B cell (primary cell): ENCODE results near the gene RHBDL1. TPM values are rescaled to one million over a fixed set of nuclear protein-coding genes. Genes with fewer than 3 reads are reported as not detected.

Experiments
- ATAC-seq: fragments of 200-7000 bp; cut with Tn5 transposase; one replicate; pipeline ENCODE4 v1.10.0; 2021; ENCODE audit warnings: low read depth, mild to moderate bottlenecking, moderate number of reproducible peaks, moderate library complexity
- CTCF ChIA-PET: fragments of 350-600 bp; sonication (Branson Sonifier 250); formaldehyde crosslinking; loops from one replicate; lab custom pipeline; 2021; ENCODE audit warnings: antibody characterized with exemption, inconsistent platforms; lab: Charles Lee
- POLR2A ChIA-PET: fragments of 350-600 bp; sonication (Branson Sonifier 250); formaldehyde crosslinking; loops from one replicate; lab custom pipeline; 2021; ENCODE audit warnings: antibody characterized with exemption; lab: Charles Lee
- DNase-seq: peaks from one replicate; pipeline ENCODE4 v3.0.0; 2013
- H2AFZ ChIP-seq: 2 replicates; pipeline ENCODE4 v1.6.1; 2012; ENCODE audit warnings: mild to moderate bottlenecking, low read depth, low read length; ENCODE audit not compliant: insufficient read depth, poor library complexity, severe bottlenecking
- H3K27ac ChIP-seq, 2 donors: 1 replicate in 1 of 2; 2 replicates in 1 of 2; pipeline ENCODE4 v1.5.1; 2012 to 2013; ENCODE audit warnings: low read length in 2 of 2, mild to moderate bottlenecking in 2 of 2, moderate library complexity in 1 of 2
- H3K27me3 ChIP-seq, 4 experiments: fragments of 200-600 bp in 1 of 4; sonication (generic) in 1 of 4; replicated peaks in 1 of 4; 1 replicate in 2 of 4; 2 replicates in 2 of 4; pipeline versions ENCODE4 v1.6.1 to v1.7.0; 2013 to 2016; ENCODE audit warnings: low read length in 3 of 4, mild to moderate bottlenecking in 2 of 4, mixed read lengths in 1 of 4, moderate library complexity in 1 of 4; ENCODE audit not compliant: insufficient read depth in 4 of 4, control insufficient read depth in 3 of 4; ENCODE audit errors: control extremely low read depth in 1 of 4
- H3K36me3 ChIP-seq, 2 experiments: replicated peaks in 1 of 2; 1 replicate in 1 of 2; 2 replicates in 1 of 2; pipeline versions ENCODE4 v1.6.1 to v1.7.1; 2013; ENCODE audit warnings: low read length in 1 of 2; ENCODE audit not compliant: insufficient read depth in 2 of 2, control insufficient read depth in 1 of 2; ENCODE audit errors: control extremely low read depth in 1 of 2, extremely low read depth in 1 of 2
- H3K4me1 ChIP-seq, 2 donors: fragments of 200-600 bp in 1 of 2; sonication (generic) in 1 of 2; 1 replicate in 1 of 2; 2 replicates in 1 of 2; pipeline versions ENCODE4 v1.5.1 to v1.6.1; 2013 to 2017; ENCODE audit warnings: low read length in 2 of 2; ENCODE audit not compliant: control insufficient read depth in 2 of 2, insufficient read depth in 2 of 2
- H3K4me2 ChIP-seq: replicated peaks from 2 replicates; pipeline ENCODE3; 2012; ENCODE audit warnings: mild to moderate bottlenecking, low read depth, low read length; ENCODE audit not compliant: poor library complexity, severe bottlenecking
- H3K4me3 ChIP-seq, 5 experiments: fragments of 200-600 bp in 1 of 5; sonication (generic) in 1 of 5; 1 replicate in 3 of 5; 2 replicates in 2 of 5; pipeline versions ENCODE4 v1.5.1 to v1.7.0; 2011 to 2016; ENCODE audit warnings: low read length in 4 of 5, mild to moderate bottlenecking in 4 of 5, low read depth in 2 of 5, control low read depth in 1 of 5, moderate library complexity in 1 of 5; ENCODE audit not compliant: insufficient read depth in 1 of 5; ENCODE audit errors: control extremely low read depth in 1 of 5, extremely low read depth in 1 of 5
- H3K79me2 ChIP-seq: fragments of 200-600 bp; sonication (generic); one replicate; pipeline ENCODE4 v1.6.0; 2016; ENCODE audit warnings: low read length; ENCODE audit not compliant: control insufficient read depth, insufficient read depth
- H3K9ac ChIP-seq: fragments of 200-600 bp; sonication (generic); 2 replicates; pipeline ENCODE4 v1.6.1; 2017; ENCODE audit warnings: mild to moderate bottlenecking, low read length, moderate library complexity
- H3K9me3 ChIP-seq, 3 donors: one replicate each; pipeline versions ENCODE4 v1.6.1 to v1.7.1; 2013; ENCODE audit warnings: low read length in 2 of 3; ENCODE audit not compliant: control insufficient read depth in 2 of 3, insufficient read depth in 1 of 3; ENCODE audit errors: control extremely low read depth in 1 of 3
- H4K20me1 ChIP-seq: 2 replicates; pipeline ENCODE4 v1.6.0; 2012; ENCODE audit warnings: mild to moderate bottlenecking, low read length; ENCODE audit not compliant: insufficient read depth, control insufficient read depth, poor library complexity, severe bottlenecking
- H3K27ac Mint-ChIP-seq: one replicate; pipeline ENCODE4 v1.8.0; 2021; ENCODE audit warnings: mixed read lengths
- H3K27me3 Mint-ChIP-seq: one replicate; pipeline ENCODE4 v1.8.0; 2021; ENCODE audit warnings: mixed read lengths
- H3K4me1 Mint-ChIP-seq: one replicate; pipeline ENCODE4 v1.8.0; 2021; ENCODE audit warnings: mixed read lengths
- H3K4me3 Mint-ChIP-seq: one replicate; pipeline ENCODE4 v1.8.0; 2021; ENCODE audit warnings: mixed read lengths
- H3K9me3 Mint-ChIP-seq: one replicate; pipeline ENCODE4 v1.8.0; 2022; ENCODE audit warnings: mixed read lengths; ENCODE audit not compliant: insufficient read depth
- EZH2 ChIP-seq: IDR thresholded peaks from 2 replicates; pipeline ENCODE4 v1.6.1; 2012; ENCODE audit warnings: borderline replicate concordance, low read depth, mild to moderate bottlenecking, moderate library complexity, low read length; ENCODE audit not compliant: insufficient read depth, poor library complexity, severe bottlenecking
- WGBS: methylation state at CpG from one replicate; pipeline ENCODE4 v1.1.5; 2013; ENCODE audit warnings: missing lambda C conversion rate; ENCODE audit not compliant: insufficient coverage; 5-methylcytosine and 5-hydroxymethylcytosine counted together
- intact Hi-C: fragments of 100-400 bp; cut with micrococcal nuclease; formaldehyde crosslinking; loops from one replicate; pipeline ENCODE4 v1.10.0; 2022
- polyA plus RNA-seq: library from polyadenylated mRNA; depleted of rRNA; stranded (reverse); fragments of >200 nt; gene quantifications from 2 replicates; pipeline ENCODE4 v1.2.3, GENCODE V29; 2012
- total RNA-seq, 2 donors: library from RNA; stranded (reverse); fragments of 120-200 nt in 1 of 2; gene quantifications; 1 replicate in 1 of 2; 2 replicates in 1 of 2; pipeline versions ENCODE4 v1.2.3 to v1.2.4, GENCODE V29; 2013 to 2022
- TF ChIP-seq, protein P1 (sequence below): fragments of 200-600 bp; IDR thresholded peaks from one replicate; pipeline ENCODE4 v1.8.0; 2022; ENCODE audit warnings: antibody characterized with exemption, mild to moderate bottlenecking

The RHBDL1 gene
- total and polyA plus RNA-seq, 2 donors (not counting 1 experiment from before 2014, with no cell fraction given): 0.76 to 1.6 TPM

DNA sequence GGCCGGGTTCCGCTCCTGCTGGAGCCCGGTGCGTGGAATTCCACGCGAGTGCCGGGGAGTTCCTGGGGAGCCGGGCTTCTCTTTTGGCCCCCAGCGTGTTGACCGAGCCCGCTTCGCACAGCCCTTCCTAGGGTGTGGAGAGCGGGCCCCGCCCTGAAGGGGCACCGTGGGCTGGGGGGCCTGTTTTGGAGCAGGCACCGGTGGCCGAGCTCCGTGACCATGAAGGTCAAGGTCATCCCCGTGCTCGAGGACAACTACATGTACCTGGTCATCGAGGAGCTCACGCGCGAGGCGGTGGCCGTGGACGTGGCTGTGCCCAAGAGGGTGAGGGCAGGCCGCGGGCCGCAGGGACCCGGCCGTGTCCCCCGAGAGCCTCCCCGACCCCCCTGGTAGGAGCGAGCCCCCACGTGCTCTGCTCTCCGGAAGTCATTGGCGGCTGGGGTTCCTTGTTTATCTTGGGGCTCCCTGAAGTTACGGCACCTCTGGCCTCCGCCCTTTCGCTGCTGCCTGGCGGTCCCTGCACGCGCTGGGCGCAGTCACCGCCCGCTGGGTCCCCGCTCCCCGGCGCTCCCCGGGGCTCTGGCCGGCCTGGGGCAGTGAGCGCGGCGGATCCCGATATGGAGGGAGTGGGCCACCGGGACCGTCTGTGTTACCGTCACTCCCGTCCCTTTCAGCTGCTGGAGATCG, 52.0 kb downstream of the RHBDL1 start:
- Mint-ChIP-seq H3K27me3 (no peaks in the 10 kb centered on the region), H3K4me3 (peak overlapping the region; percentile 69), H3K27ac (no peak overlapping the region), H3K9me3 (no peaks in the 10 kb centered on the region), H3K4me1 (peaks cover 19% of the 10 kb centered on the region)
- Histone ChIP-seq H3K4me2 (peak overlapping the region; percentile 97), H4K20me1 (peaks cover 14% of the 10 kb centered on the region), H3K9me3 (no peaks in the 10 kb centered on the region), H3K27me3 (no peaks in the 10 kb centered on the region), H3K27ac (peak overlapping the region; percentile 73 to 87), H3K79me2 (no peaks in the 10 kb centered on the region), H3K9ac (peak overlapping the region; percentile 86), H3K4me3 (peak overlapping the region; percentile 42 to 81 (median 70)), H3K4me1 (peaks cover 10 to 28% of the 10 kb centered on the region in 2 donors), H3K36me3 (peaks cover 0 to 13% of the 10 kb centered on the region in 2 experiments), H2AFZ (peak overlapping the region; percentile 62)
- intact Hi-C loops: loop anchor here (1.0 to 5.0 kb wide), 2 partner anchors 61 to 885 kb away; partner anchors contain the start of genes CHTF18, CRAMP1, IFT140 and RPUSD1
- TF ChIP-seq, protein P1, sequence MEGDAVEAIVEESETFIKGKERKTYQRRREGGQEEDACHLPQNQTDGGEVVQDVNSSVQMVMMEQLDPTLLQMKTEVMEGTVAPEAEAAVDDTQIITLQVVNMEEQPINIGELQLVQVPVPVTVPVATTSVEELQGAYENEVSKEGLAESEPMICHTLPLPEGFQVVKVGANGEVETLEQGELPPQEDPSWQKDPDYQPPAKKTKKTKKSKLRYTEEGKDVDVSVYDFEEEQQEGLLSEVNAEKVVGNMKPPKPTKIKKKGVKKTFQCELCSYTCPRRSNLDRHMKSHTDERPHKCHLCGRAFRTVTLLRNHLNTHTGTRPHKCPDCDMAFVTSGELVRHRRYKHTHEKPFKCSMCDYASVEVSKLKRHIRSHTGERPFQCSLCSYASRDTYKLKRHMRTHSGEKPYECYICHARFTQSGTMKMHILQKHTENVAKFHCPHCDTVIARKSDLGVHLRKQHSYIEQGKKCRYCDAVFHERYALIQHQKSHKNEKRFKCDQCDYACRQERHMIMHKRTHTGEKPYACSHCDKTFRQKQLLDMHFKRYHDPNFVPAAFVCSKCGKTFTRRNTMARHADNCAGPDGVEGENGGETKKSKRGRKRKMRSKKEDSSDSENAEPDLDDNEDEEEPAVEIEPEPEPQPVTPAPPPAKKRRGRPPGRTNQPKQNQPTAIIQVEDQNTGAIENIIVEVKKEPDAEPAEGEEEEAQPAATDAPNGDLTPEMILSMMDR: no peak
- TF ChIP-seq EZH2: no peak
- DNase-seq (peak; percentile 69), ATAC-seq (peak; percentile 21)
- under 1% methylated on average over 61 of the region's 61 CpGs for WGBS
- ChIA-PET CTCF (interaction anchor here (0.8 to 1.8 kb wide), 6 partner anchors 9 to 57 kb away, joined by 3 to 5 read pairs (median 4); partner anchors contain the start of gene CIAO3), POLR2A (interaction anchor here (1.2 to 1.5 kb wide), 3 partner anchors 8 to 13 kb away, joined by 8 to 11 read pairs (median 11); partner anchors contain the start of gene CIAO3)

Other genes with a start within 250 kb of the RHBDL1 start
- 67.2 and 68.0 TPM in 2 replicates for gene CAPN15, start 148.0 kb upstream of the RHBDL1 start, total RNA-seq
- gene CAPN15, start 148.0 kb upstream of the RHBDL1 start, polyA plus RNA-seq: 48.0 and 77.2 TPM in 2 replicates
- gene PRR35, start 115.3 kb upstream of the RHBDL1 start, total RNA-seq: not detected in 2 replicates
- gene PRR35, start 115.3 kb upstream of the RHBDL1 start, polyA plus RNA-seq: not detected in 2 replicates
- gene NHLRC4, start 108.7 kb upstream of the RHBDL1 start, total RNA-seq: 4.2 and 4.5 TPM in 2 replicates
- 1.3 and 2.2 TPM in 2 replicates for gene NHLRC4, start 108.7 kb upstream of the RHBDL1 start, polyA plus RNA-seq
- 68.5 and 79.5 TPM in 2 replicates for gene PIGQ, start 105.7 kb upstream of the RHBDL1 start, total RNA-seq
- gene PIGQ, start 105.7 kb upstream of the RHBDL1 start, polyA plus RNA-seq: 56.7 and 56.9 TPM in 2 replicates
- 25.5 and 26.9 TPM in 2 replicates for gene RAB40C, start 85.6 kb upstream of the RHBDL1 start, total RNA-seq
- 12.7 and 15.0 TPM in 2 replicates for gene RAB40C, start 85.6 kb upstream of the RHBDL1 start, polyA plus RNA-seq
- 0.84 and 0.90 TPM in 2 replicates for gene WFIKKN1, start 44.7 kb upstream of the RHBDL1 start, total RNA-seq
- gene WFIKKN1, start 44.7 kb upstream of the RHBDL1 start, polyA plus RNA-seq: 0.53 and 0.64 TPM in 2 replicates
- gene METTL26, start 39.4 kb upstream of the RHBDL1 start, total RNA-seq: 47.2 and 56.6 TPM in 2 replicates
- gene METTL26, start 39.4 kb upstream of the RHBDL1 start, polyA plus RNA-seq: 77.7 and 140 TPM in 2 replicates
- gene MCRIP2, start 33.8 kb upstream of the RHBDL1 start, total RNA-seq: 29.2 and 31.6 TPM in 2 replicates
- gene MCRIP2, start 33.8 kb upstream of the RHBDL1 start, polyA plus RNA-seq: 28.5 and 46.0 TPM in 2 replicates
- gene WDR90, start 26.3 kb upstream of the RHBDL1 start, total RNA-seq: 34.7 and 45.0 TPM in 2 replicates
- 23.1 and 25.7 TPM in 2 replicates for gene WDR90, start 26.3 kb upstream of the RHBDL1 start, polyA plus RNA-seq
- gene RHOT2, start 7.5 kb upstream of the RHBDL1 start, total RNA-seq: 207 and 215 TPM in 2 replicates
- 461 and 536 TPM in 2 replicates for gene RHOT2, start 7.5 kb upstream of the RHBDL1 start, polyA plus RNA-seq
- 91.2 and 94.3 TPM in 2 replicates for gene STUB1, start 4.7 kb downstream of the RHBDL1 start, total RNA-seq
- gene STUB1, start 4.7 kb downstream of the RHBDL1 start, polyA plus RNA-seq: 116 and 128 TPM in 2 replicates
- 41.3 and 46.3 TPM in 2 replicates for gene JMJD8, start 8.7 kb downstream of the RHBDL1 start, total RNA-seq
- 61.1 and 69.3 TPM in 2 replicates for gene JMJD8, start 8.7 kb downstream of the RHBDL1 start, polyA plus RNA-seq
- 16.8 and 19.1 TPM in 2 replicates for gene WDR24, start 14.7 kb downstream of the RHBDL1 start, total RNA-seq
- 16.8 and 17.5 TPM in 2 replicates for gene WDR24, start 14.7 kb downstream of the RHBDL1 start, polyA plus RNA-seq
- 3.5 and 5.8 TPM in 2 replicates for gene FBXL16, start 30.1 kb downstream of the RHBDL1 start, total RNA-seq
- gene FBXL16, start 30.1 kb downstream of the RHBDL1 start, polyA plus RNA-seq: 1.5 and 2.2 TPM in 2 replicates
- gene METRN, start 39.4 kb downstream of the RHBDL1 start, total RNA-seq: 6.7 and 10.4 TPM in 2 replicates
- gene METRN, start 39.4 kb downstream of the RHBDL1 start, polyA plus RNA-seq: 2.6 and 6.9 TPM in 2 replicates
- 41.0 and 53.6 TPM in 2 replicates for gene ANTKMT, start 45.5 kb downstream of the RHBDL1 start, total RNA-seq
- gene ANTKMT, start 45.5 kb downstream of the RHBDL1 start, polyA plus RNA-seq: 37.9 and 54.1 TPM in 2 replicates
- 11.2 and 11.8 TPM in 2 replicates for gene CCDC78, start 50.8 kb downstream of the RHBDL1 start, total RNA-seq
- gene CCDC78, start 50.8 kb downstream of the RHBDL1 start, polyA plus RNA-seq: 15.9 and 34.2 TPM in 2 replicates
- 32.0 and 32.3 TPM in 2 replicates for gene HAGHL, start 51.4 kb downstream of the RHBDL1 start, total RNA-seq
- 40.4 and 87.1 TPM in 2 replicates for gene HAGHL, start 51.4 kb downstream of the RHBDL1 start, polyA plus RNA-seq
- 59.4 and 67.6 TPM in 2 replicates for gene CIAO3, start 65.3 kb downstream of the RHBDL1 start, total RNA-seq
- 45.4 and 68.4 TPM in 2 replicates for gene CIAO3, start 65.3 kb downstream of the RHBDL1 start, polyA plus RNA-seq
- gene MSLN, start 85.1 kb downstream of the RHBDL1 start, total RNA-seq: not detected in 2 replicates
- gene MSLN, start 85.1 kb downstream of the RHBDL1 start, polyA plus RNA-seq: not detected in 2 replicates
- gene RPUSD1, start 112.7 kb downstream of the RHBDL1 start, total RNA-seq: 34.7 and 38.5 TPM in 2 replicates
- gene RPUSD1, start 112.7 kb downstream of the RHBDL1 start, polyA plus RNA-seq: 28.6 and 46.1 TPM in 2 replicates
- gene CHTF18, start 112.9 kb downstream of the RHBDL1 start, total RNA-seq: 76.1 and 77.9 TPM in 2 replicates
- gene CHTF18, start 112.9 kb downstream of the RHBDL1 start, polyA plus RNA-seq: 72.3 and 112 TPM in 2 replicates
- gene GNG13, start 125.1 kb downstream of the RHBDL1 start, total RNA-seq: not detected in 2 replicates
- not detected in 2 replicates for gene GNG13, start 125.1 kb downstream of the RHBDL1 start, polyA plus RNA-seq